ENCODE measurements around the gene NHLRC4.

Gene NHLRC4

GRCh38 chr16:565419-566330 is 1.1 kb upstream of the NHLRC4 start:
- DNase-seq (ENCODE audit: low read depth, low spot score) = peak; percentile 54

- DNase-seq (ENCODE audit: low read depth, low spot score) = no peak
These were observed 810 bp downstream of the NHLRC4 start for GRCh38 chr16:567373-568256.

GRCh38 chr16:568401-569258 is 1.8 kb downstream of the NHLRC4 start:
- no peak for DNase-seq (ENCODE audit: low read depth, low spot score)

- DNase-seq (ENCODE audit: low read depth, low spot score) = peak; percentile 66
These were observed 2.8 kb downstream of the NHLRC4 start, which contains the start of gene PIGQ for GRCh38 chr16:569445-570254. PIGQ (plus strand) TSS chr16:569968; CDS start chr16:574075, 4,107 bp downstream.

- no peak for DNase-seq (ENCODE audit: low read depth, low spot score)
These were observed 6.3 kb downstream of the NHLRC4 start for GRCh38 chr16:572865-573650.

GRCh38 chr16:574021-574760 is 7.4 kb downstream of the NHLRC4 start:
- DNase-seq (ENCODE audit: low read depth, low spot score) = no peak

GRCh38 chr16:575354-576196 is 8.8 kb downstream of the NHLRC4 start:
- no peak for DNase-seq (ENCODE audit: low read depth, low spot score)

GRCh38 chr16:576197-576822 is 9.5 kb downstream of the NHLRC4 start:
- no peak for DNase-seq (ENCODE audit: low read depth, low spot score)

- DNase-seq (ENCODE audit: low read depth, low spot score) = no peak
These were observed 10.0 kb downstream of the NHLRC4 start for GRCh38 chr16:576823-577201.

- DNase-seq (ENCODE audit: low read depth, low spot score) = no peak
These were observed 11.0 kb downstream of the NHLRC4 start for GRCh38 chr16:577796-578195.

GRCh38 chr16:578232-578869 is 11.5 kb downstream of the NHLRC4 start:
- no peak for DNase-seq (ENCODE audit: low read depth, low spot score)

GRCh38 chr16:578870-579405 is 12.1 kb downstream of the NHLRC4 start:
- peak; percentile 89 for DNase-seq (ENCODE audit: low read depth, low spot score)

GRCh38 chr16:580141-580945 is 13.5 kb downstream of the NHLRC4 start:
- no peak for DNase-seq (ENCODE audit: low read depth, low spot score)

- DNase-seq (ENCODE audit: low read depth, low spot score) = no peak
These were observed 14.2 kb downstream of the NHLRC4 start for GRCh38 chr16:580946-581498.

GRCh38 chr16:582218-582613 is 15.4 kb downstream of the NHLRC4 start:
- no peak for DNase-seq (ENCODE audit: low read depth, low spot score)
